ENCODE results near the gene ZFP42.
"Not testable (repeated sequence)": the region's sequence is repeated elsewhere in the genome, so short reads cannot be mapped to it uniquely, and the experiment has no call there.

ZFP42 gene

DNA sequence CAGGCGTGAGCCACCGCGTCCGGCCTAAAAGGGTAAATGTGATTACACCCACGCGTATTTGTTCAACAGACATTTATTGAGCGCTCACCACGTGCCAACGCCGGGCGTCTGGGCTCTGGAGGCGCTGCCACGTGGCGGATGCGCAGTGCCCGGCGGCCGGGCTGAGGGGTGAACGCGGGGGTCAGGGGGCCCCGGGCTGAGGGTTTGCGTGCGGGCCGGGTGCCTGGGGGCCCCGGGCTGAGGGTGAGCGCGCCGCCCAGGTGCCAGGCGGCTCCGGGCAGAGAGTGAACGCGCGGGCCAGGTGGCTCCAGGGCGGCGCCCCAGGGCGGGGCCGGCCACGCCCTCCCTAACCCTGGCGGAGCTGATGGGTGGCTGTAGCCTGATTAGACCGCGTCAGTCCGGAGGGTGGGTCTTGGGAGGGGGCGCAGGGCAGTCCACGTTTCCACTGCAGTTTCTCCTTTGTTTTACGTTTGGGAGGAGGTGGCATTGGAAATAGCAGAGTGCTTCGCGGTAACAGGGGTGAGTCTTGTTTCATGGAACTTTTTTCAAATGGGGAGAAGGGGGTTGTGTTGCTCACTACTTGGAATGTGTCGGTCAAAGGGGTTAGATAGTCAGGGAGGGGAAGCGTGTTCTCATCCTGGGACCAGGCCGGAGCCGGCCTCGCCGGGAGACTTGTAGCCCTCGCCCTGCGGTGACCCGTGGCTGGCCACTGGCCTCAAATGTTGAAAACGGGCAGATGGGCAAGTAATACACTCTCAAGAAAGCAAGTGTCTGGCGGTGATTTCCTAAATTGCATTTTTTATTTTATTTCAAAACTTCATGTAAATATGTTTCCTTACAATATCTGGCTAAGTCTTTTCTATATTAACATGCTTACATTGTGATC, at the start of gene ZFP42:
Gene ZFP42 (plus strand): TSS at position 450 of the 886 bp plus-strand sequence. CDS start 7,037 bp downstream, outside the sequence.
- no peak for DNase-seq (ENCODE audit: low read depth)

DNA sequence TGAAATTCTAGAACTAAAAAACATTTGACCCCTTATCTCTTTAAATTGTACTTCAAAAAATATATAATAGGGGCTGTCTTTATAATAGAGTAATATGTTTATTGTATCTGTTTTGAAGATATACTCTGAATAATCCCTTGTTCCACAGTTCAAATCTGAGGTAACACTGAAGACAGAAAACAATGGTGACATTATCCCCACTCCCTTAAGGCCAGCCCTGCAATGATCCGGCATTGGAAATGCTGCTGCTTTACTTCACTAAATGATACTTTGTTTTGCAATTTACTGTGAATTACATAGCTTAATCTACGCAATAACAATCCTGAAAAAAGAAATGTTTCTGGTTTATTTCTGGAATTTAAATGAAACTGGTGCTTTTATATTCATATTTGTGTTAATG, 34.4 kb upstream of the ZFP42 start:
- no peak for DNase-seq (ENCODE audit: low read depth)

DNA sequence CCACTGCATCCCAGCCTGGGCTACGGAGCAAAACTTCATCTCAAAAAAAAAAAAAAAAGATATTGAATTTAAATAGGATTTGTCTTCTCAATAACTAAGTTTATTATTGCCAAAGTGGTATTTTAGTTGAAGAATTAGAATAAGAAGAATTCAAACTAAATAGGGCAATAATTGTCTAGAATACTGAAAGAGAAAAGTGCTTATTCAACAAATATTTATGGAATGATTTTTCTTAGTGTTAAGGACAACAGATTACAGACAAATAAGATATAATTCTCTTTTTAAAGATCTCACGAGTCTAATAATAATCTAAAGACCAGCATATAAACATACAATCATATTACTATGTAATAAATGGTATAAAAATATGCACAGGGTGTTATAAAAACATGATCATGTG, 33.6 kb upstream of the ZFP42 start:
- DNase-seq (ENCODE audit: low read depth) = no peak

DNA sequence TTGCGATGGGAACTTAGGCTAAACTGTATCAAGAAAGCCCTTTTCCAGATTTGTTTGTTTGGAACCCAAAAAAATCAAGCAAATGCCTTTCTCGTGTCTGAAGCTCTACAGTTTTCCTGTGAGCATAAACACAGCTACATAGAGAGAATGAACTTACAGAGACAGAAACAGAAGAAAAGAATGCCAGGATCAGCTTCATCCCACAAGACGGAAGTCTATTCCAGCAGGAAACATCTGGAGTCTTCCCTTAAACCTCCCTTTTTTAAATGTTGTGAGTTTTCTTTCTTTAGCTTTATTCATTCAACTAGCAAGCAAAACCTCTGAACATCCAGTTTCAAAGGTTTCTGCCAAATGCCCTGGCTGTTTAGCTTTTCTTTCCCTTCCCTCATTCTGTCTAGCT, 32.6 kb upstream of the ZFP42 start:
- no peak for DNase-seq (ENCODE audit: low read depth)

DNA sequence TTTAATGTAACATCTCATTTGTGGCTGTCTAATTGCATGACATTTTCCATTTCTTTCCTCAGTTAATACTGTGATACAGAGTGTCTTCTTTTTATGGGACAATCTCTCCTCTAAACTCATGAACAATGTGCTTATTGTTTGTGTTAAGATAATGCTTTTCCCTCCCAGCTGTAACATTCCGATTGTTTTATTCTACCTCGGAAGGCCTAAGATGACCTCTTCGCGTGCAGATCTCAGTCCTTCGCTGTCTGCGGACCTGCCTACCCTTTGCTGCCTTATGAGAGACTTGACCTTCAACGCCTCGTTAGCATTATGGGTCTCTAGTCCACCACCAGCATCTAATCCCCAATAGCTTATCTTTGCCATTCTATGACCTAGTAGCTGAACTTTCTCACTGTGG, 29.8 kb upstream of the ZFP42 start:
- DNase-seq (ENCODE audit: low read depth) = no peak

DNA sequence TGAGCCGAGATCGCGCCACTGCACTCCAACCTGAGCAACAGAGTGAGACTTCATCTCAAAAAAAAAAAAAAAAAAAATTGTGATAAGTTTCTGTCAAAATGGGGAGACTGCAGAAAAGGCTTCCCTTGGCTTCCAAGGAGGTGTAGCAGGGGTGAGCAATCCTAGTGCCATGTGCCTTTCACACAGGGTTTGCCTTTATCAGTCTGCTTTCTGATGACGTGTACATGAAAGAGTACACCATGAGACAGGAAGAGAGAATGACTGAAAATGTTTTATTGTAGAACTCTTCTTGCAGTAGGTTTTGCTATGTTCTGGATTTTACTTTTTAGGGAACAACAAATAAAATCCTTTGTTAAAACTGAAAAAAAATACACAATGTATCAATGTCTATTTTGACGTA, 23.4 kb upstream of the ZFP42 start:
- DNase-seq (ENCODE audit: low read depth) = no peak

DNA sequence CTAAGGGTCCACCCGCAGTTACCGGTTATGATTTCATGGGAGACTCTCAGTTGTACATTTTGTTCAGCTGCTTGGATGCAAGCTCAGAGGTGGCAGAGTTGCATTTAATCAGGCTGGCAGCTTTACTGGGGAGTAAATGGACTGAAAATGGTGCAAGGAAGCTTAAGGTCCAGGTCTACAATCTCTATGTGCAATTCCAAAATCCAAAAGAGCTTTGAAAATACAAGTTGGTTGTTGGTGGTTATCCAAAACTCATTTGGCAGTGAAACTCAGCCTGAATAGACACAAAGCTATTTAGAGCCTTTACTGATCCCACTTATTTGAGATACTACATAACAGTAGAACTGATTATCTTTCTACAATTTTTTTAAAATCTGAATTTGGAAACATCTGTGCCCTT, 11.8 kb upstream of the ZFP42 start:
- no peak for DNase-seq (ENCODE audit: low read depth)

DNA sequence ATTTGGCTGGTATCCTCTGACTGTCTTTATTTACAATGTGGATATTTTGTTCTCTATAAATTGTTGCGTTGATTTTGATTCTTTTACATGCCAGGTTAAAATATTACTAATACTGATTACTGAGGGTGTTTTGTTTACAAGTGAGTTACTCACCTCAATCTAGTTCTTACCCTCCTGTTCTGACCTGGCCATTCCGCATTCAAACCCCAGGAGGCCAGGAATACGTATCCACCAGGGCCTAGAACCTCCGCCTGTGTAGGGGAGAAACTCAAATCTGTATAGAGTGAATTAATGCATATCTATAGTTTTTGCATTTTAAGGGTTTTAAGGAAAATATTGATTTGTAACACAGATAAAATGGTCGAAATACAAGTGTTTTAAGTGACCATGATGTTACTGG, 2.6 kb upstream of the ZFP42 start:
- DNase-seq (ENCODE audit: low read depth) = no peak

DNA sequence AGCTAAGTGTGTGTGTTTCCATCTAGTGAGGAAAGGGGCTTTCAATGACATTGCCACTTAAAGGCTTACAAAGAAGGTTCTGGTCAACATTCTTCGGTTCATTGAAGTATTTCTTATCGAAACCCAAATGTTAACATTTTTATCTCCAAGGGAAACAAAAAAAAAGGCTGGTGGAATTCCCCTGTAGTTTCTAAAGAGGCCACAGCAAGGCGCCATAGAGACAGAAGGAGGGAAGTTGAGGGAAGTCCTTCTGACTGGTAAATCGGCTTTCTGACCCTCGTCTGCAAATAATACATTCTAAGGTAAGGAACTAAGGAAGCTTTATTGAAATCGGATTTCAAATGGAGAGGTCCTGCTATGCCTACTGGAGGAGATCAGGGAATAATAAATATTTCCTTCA, 1.7 kb upstream of the ZFP42 start:
- no peak for DNase-seq (ENCODE audit: low read depth)

DNA sequence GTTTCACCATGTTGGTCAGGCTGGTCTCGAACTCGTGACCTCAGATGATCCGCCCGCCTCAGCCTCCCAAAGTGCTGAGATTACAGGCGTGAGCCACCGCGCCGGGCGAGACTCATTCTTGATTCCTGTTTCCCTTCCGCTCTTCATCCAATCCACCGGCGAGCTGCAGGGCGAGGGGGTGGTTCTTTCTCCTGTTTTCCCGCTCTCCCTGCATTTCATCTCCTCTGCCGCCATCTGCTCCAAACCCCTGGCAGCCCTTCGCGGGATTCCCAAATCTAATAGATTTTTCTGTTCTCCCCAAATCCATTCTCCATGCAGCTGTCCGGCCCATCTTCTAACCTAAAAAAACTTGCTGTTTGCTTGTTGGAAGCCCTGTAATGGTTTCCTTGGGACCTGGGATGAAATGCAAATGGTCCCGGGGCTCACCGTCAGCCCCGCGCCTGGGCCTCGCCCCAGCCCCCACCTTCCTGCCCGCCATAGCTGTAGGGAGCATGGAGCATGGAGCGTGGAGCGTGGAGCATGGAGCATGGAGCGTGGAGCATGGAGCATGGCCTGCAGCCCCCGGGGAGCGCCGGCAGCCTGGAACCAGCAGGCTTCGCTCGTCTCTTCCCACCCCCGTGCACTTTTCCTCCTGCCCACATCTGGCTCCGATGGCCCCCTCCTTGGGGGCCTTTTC, 1.1 kb downstream of the ZFP42 start:
- DNase-seq (ENCODE audit: low read depth) = no peak

DNA sequence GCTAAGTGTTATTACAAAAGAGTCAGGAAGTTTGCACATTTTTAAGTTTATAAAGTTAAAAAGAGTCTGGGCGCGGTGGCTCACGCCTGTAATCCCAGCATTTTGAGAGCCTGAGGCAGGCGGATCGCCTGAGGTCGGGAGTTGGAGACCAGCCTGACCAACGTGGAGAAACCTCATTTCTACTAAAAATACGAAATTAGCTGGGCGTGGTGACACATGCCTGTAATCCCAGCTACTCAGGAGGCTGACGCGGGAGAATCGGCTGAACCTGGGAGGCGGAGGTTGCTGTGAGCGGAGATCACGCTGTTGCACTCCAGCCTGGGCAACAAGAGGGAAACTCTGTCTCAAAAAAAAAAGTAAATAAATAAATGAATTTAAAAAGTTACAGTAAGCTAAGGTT, 2.4 kb downstream of the ZFP42 start:
- DNase-seq (ENCODE audit: low read depth) = not testable (repeated sequence)

DNA sequence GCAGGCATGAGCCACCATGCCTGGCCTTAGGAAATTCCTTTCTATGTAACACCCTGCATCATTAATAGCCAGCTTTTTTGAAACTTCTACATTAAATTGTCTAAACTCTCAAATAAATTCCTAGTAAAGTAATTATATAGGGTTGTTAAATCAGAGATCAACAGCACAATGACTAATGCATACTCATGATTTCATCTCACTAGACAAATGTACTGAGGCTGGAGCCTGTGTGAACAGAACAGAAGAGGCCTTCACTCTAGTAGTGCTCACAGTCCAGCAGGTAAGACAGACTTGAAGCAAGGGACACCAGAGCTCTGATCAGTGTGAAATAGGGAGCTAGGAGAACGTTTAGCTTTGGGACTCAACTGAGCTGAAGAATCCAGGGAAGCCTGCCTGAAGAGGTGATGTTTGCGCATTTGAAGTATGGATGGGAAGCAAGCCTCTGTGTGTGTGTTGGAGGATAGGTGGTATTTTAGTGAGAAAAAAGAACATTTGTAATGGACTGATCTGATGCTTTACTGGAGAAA, 3.9 kb downstream of the ZFP42 start:
- no peak for DNase-seq (ENCODE audit: low read depth)

DNA sequence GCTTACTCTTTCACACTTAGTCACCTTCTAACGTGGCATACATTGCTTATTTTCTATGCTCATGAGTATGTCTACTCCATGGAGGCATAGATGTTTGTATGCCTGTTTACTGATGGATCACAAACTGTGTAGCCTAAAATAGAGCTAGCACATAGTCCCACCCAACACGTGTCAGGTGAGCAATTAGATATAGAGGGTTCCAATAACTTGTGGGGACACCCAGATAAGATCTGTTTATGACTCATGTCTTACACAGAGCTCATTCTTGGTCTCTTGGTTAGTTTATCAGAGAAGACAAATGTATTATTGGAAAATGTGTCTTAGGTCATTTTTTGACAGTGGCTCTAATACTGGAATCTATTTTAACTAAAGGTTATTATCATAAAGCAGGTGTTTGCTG, 6.8 kb downstream of the ZFP42 start:
- DNase-seq (ENCODE audit: low read depth) = no peak

DNA sequence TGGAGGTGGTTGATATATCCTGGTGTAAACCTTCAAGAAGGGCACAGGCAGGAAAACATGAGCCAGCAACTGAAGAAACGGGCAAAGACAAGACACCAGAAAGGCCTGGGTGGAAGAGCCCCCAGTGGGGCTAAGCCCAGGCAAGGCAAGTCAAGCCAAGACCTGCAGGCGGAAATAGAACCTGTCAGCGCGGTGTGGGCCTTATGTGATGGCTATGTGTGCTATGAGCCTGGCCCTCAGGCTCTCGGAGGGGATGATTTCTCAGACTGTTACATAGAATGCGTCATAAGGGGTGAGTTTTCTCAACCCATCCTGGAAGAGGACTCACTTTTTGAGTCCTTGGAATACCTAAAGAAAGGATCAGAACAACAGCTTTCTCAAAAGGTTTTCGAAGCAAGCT, 7.2 kb downstream of the ZFP42 start:
- no peak for DNase-seq (ENCODE audit: low read depth)

DNA sequence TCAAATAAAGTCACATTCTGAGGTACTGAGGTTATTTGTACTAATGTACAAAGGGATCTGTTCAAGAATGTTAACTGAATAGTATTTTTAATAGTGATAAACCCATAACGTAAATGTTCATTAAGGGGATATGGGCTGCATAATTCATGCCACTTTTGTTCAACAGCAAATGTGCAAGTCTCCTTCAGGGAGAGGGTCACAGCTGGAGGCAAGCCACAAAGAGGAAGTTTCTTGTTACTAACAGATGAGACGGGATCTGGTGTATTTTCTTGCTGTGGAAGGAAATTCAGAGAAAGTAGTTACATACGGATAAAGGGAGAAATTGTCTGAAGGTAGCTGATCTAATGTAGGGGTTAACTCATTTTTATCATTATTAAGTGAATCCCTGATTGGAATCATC, 10.0 kb downstream of the ZFP42 start:
- DNase-seq (ENCODE audit: low read depth) = no peak

DNA sequence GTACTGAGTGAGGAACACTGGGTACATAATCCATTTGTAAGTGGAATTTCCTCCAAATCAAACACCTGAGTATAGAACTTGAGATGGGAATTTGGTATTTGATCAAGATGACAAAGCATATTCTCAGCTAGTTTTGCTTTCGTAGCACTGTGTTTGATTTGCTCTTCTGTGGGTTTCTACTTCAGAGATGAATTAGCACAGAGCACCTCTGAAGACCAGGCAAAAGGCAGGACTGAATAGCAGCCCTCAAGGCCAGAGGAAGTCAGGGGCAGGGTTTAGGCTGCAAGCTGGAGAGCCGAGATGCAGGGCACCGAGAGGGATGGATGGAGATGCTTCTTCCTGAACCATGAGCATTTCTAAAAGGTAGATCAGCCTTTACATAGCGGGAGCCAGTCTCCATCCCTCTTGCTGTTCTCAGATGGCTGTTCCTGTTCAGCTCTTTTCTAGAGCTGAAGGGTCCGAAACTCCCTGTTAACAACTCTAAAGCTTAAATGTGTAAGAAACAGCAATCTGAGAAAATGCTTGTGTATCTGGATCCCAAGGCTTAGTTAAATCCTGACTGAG, 10.8 kb downstream of the ZFP42 start:
- DNase-seq (ENCODE audit: low read depth) = no peak

DNA sequence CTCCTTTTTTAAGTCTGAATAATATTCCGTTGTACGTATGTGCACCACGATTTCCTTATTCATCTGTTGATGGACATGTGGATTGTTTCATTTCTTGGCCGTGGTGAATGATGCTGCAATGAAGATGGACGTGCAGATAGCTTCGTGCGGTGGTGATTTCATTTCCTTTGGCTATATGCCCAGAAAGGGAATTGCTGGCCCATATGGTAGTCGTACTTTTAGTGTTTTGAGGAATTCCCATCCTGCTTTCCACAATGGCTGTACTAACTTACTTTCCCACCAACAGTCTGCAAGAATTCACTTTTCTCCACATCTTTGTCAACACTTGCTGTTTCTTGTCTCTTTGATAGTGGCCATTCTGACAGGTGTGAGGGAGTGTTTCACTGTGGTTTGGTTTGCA, 12.8 kb downstream of the ZFP42 start:
- DNase-seq (ENCODE audit: low read depth) = peak; percentile 12

DNA sequence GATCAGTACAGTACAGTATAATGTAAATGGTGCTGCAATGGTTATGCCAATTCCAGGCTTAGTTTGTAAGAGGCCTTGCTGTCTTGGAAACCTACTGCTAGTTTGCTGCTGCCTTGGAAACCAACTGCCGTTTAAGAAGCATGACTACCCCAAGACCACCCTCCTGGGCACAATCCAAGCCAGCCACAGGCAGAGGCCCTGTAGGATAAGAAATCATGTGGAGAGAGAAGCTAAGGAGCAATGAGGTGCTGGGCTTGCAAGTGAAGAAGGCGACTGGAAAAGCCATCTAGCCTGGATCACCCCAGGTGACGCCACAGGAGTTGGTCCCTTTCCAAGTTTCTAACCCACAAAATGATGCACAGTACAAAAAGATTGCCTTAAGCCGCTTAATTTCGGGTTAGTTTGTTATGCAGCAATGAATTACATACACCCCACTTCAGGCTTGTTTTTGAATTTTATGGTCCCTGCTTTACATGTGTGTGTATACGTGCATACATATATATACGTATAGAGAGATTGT, 16.9 kb downstream of the ZFP42 start:
- no peak for DNase-seq (ENCODE audit: low read depth)

DNA sequence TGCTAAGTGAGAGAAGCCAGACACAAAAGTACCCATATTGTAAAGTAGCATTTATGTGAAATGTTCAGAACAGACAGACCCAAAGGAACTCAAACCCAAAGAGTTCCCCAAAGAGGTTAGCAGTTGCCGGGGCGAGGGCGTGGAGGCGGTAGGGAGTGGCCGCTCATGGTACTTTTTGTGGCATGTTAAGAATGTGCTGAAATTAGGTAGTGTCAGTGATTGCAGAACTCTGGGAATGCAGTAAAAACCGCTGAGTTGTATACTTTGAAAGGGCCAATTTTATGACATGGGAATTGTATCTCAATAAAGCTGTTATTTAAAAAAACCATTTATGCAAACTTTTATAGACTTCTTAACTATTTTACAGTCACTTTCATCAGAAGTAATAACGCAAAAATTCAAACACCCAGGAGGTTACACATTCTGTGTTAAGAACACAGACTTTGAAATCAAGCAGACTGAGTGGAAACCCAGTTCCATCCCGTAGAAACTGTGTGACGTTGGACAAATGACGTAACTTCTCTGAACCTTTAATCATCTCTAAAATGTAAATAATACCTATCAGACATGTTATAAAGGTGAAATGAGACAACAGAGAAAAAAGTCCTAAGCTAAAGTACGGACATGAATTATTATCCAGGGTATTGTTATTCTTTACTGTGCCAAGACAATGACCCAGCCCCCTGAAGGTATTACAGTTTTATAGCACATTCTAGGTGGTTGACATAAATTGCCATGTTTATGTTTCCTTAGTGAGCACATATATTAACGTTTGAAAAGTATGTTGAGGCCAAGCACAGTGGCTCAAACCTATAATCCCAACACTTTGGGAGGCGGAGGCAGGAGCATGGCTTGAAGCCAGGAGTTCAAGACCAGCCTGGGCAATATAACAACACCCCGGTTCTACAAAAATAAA, 19.7 kb downstream of the ZFP42 start:
- DNase-seq (ENCODE audit: low read depth) = no peak

DNA sequence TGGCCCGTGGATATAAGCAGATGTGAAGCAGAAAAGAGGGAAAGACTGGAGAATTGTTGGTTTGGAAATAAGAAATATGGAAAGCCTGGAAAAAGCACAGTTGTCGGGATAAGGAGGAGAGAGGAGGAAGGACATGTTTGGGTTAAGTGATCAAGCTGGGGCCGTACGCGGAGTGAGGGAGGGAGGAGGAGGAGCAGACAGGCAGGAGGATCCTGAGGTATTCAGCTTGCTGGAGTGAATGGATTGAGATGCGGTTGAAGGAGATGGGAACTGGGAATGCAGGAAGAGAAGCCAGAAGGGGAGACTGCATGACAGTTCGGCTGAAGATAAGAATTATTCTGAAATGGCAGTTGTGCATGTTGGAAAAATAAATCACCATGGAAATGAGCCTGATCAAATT, 21.2 kb downstream of the ZFP42 start:
- no peak for DNase-seq (ENCODE audit: low read depth)

DNA sequence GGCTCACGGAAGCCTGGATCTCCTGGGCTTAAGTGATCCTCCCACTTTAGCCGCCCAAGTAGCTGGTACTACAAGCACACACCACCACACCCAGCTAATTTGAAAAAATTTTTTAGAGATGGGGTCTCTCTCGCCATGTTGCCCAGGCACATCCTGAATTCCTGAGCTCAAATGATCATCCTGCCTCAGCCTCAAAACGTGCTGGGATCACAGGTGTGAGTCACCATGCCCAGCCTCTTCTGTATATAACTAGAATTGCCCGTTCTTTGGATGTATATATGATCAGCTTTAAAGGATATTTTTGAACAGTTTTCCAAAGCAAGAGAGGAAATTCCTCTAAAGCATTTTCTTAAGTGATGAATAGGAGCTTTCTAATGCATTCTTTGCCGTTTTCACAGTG, 22.7 kb downstream of the ZFP42 start:
- DNase-seq (ENCODE audit: low read depth) = no peak
